Caco-2 (cell line): Measurements from ENCODE around the gene THADA. TPM values are rescaled to one million over a fixed set of nuclear protein-coding genes. Genes with fewer than 3 reads are reported as not detected.

Experiments used
- BruUV-seq: library from RNA; stranded (reverse); fragments of 400-500 nt; replicated peaks from 2 replicates; lab custom pipeline; 2021; lab: Mats Ljungman, UMichigan
- CTCF ChIA-PET: fragments of 300-600 bp; sonication (Branson Sonifier 250); formaldehyde crosslinking; loops from one replicate; lab custom pipeline; 2022; ENCODE audit warnings: antibody characterized with exemption; lab: Charles Lee
- POLR2A ChIA-PET: fragments of 300-600 bp; sonication (Branson Sonifier 250); formaldehyde crosslinking; loops from one replicate; lab custom pipeline; 2022; ENCODE audit warnings: antibody characterized with exemption; lab: Charles Lee
- DNase-seq, 2 experiments: peaks; one replicate each; pipeline versions ENCODE4 v3.0.0 to v3.0.0-alpha.2; 2020 to 2022
- H3K27me3 ChIP-seq: replicated peaks from 2 replicates; pipeline ENCODE4 v1.6.0; 2011; ENCODE audit warnings: low read length; ENCODE audit not compliant: control insufficient read depth, insufficient read depth
- H3K36me3 ChIP-seq: 2 replicates; pipeline ENCODE4 v1.5.1; 2011; ENCODE audit warnings: low read length; ENCODE audit not compliant: control insufficient read depth, insufficient read depth
- H3K4me1 ChIP-seq: fragments of 250-450 bp; sonication (Bioruptor Pico); 2 replicates; pipeline ENCODE4 v1.5.1; 2020; ENCODE audit warnings: mild to moderate bottlenecking
- H3K4me3 ChIP-seq: 2 replicates; pipeline ENCODE4 v1.5.1; 2011; ENCODE audit warnings: low read depth, mild to moderate bottlenecking, control low read depth, low read length
- H3K9me3 ChIP-seq: fragments of 250-450 bp; sonication (Bioruptor Pico); 2 replicates; pipeline ENCODE4 v1.5.1; 2020; ENCODE audit warnings: mild to moderate bottlenecking, moderate library complexity
- H3K27ac Mint-ChIP-seq: one replicate; pipeline ENCODE4 v1.8.0; 2022; ENCODE audit warnings: mixed read lengths; ENCODE audit not compliant: unreplicated experiment
- H3K27me3 Mint-ChIP-seq: one replicate; pipeline ENCODE4 v1.8.0; 2022; ENCODE audit warnings: mixed read lengths; ENCODE audit not compliant: insufficient read depth, unreplicated experiment
- H3K36me3 Mint-ChIP-seq: one replicate; pipeline ENCODE4 v1.8.0; 2022; ENCODE audit warnings: mild to moderate bottlenecking, mixed read lengths; ENCODE audit not compliant: insufficient read depth, unreplicated experiment
- H3K4me1 Mint-ChIP-seq: one replicate; pipeline ENCODE4 v1.8.0; 2022; ENCODE audit warnings: low read depth, mixed read lengths; ENCODE audit not compliant: unreplicated experiment
- H3K4me3 Mint-ChIP-seq: one replicate; pipeline ENCODE4 v1.8.0; 2022; ENCODE audit warnings: mild to moderate bottlenecking, moderate library complexity, mixed read lengths; ENCODE audit not compliant: unreplicated experiment
- H3K9me3 Mint-ChIP-seq: one replicate; pipeline ENCODE4 v1.8.0; 2022; ENCODE audit warnings: mixed read lengths; ENCODE audit not compliant: unreplicated experiment
- intact Hi-C: fragments of 100-400 bp; cut with micrococcal nuclease; formaldehyde crosslinking; loops from one replicate; pipeline ENCODE4 v1.10.0; 2022; ENCODE audit not compliant: unreplicated experiment
- total RNA-seq: library from RNA; stranded (reverse); gene quantifications from 2 replicates; pipeline ENCODE4 v1.2.3, GENCODE V29; 2022
- TF ChIP-seq, protein P1 (sequence below), 2 experiments: fragments of 200-600 bp in 1 of 2; IDR thresholded peaks; 1 replicate in 1 of 2; 2 replicates in 1 of 2; pipeline versions ENCODE4 v1.5.1 to v1.8.0; 2011 to 2022; ENCODE audit warnings: antibody characterized with exemption in 1 of 2, control low read depth in 1 of 2, inconsistent platforms in 1 of 2, low read depth in 1 of 2, low read length in 1 of 2, mild to moderate bottlenecking in 1 of 2, moderate library complexity in 1 of 2; ENCODE audit not compliant: insufficient read depth in 1 of 2, severe bottlenecking in 1 of 2, unreplicated experiment in 1 of 2

THADA gene
- total RNA-seq, 1 experiment from 2014 or later: 33.8 TPM

DNA sequence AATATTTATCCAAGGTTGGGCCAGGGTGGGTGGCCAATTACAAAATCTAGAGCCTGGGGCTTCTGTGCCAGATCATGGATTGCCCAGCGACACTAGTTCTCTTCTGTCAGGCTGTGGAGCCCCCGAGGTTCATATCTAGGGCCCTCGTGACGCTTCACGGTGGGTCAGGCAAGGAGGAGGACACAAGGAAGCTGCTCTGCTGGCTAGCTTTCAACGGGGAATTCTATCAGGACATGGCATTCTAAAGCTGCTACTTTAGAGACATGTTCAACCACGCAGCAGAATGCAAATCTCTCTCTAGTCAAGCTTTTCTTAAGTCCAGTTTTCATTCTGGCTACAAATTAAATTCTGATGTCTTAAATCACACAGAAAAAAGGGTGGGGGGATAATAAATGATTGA, 180.2 kb downstream of the THADA start:
- Histone ChIP-seq H3K36me3 (no peaks in the 10 kb centered on the region; the same call in 1 of the 2 replicates), H3K4me1 (peaks cover 34% of the 10 kb centered on the region), H3K9me3 (no peaks in the 10 kb centered on the region), H3K27me3 (no peaks in the 10 kb centered on the region), H3K4me3 (no peak overlapping the region)
- H3K36me3 Mint-ChIP-seq: peaks cover 5% of the 10 kb centered on the region
- DNase-seq: no peak
- H3K4me1 Mint-ChIP-seq: peaks cover 34% of the 10 kb centered on the region
- no TSS peak for BruUV-seq
- H3K27ac Mint-ChIP-seq: no peak overlapping the region
- no peaks in the 10 kb centered on the region for H3K27me3 Mint-ChIP-seq
- intact Hi-C loops: no loop called here
- ChIA-PET CTCF (no interaction called here), POLR2A (no interaction called here)
- TF ChIP-seq, protein P1, sequence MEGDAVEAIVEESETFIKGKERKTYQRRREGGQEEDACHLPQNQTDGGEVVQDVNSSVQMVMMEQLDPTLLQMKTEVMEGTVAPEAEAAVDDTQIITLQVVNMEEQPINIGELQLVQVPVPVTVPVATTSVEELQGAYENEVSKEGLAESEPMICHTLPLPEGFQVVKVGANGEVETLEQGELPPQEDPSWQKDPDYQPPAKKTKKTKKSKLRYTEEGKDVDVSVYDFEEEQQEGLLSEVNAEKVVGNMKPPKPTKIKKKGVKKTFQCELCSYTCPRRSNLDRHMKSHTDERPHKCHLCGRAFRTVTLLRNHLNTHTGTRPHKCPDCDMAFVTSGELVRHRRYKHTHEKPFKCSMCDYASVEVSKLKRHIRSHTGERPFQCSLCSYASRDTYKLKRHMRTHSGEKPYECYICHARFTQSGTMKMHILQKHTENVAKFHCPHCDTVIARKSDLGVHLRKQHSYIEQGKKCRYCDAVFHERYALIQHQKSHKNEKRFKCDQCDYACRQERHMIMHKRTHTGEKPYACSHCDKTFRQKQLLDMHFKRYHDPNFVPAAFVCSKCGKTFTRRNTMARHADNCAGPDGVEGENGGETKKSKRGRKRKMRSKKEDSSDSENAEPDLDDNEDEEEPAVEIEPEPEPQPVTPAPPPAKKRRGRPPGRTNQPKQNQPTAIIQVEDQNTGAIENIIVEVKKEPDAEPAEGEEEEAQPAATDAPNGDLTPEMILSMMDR (IDR thresholded peaks at IDR 0.05; ENCODE audit: insufficient read depth in 1 of 2, low read depth in 1 of 2, low read length in 1 of 2, severe bottlenecking in 1 of 2, unreplicated experiment in 1 of 2): no peak
- no peaks in the 10 kb centered on the region for H3K9me3 Mint-ChIP-seq
- H3K4me3 Mint-ChIP-seq: no peak overlapping the region

DNA sequence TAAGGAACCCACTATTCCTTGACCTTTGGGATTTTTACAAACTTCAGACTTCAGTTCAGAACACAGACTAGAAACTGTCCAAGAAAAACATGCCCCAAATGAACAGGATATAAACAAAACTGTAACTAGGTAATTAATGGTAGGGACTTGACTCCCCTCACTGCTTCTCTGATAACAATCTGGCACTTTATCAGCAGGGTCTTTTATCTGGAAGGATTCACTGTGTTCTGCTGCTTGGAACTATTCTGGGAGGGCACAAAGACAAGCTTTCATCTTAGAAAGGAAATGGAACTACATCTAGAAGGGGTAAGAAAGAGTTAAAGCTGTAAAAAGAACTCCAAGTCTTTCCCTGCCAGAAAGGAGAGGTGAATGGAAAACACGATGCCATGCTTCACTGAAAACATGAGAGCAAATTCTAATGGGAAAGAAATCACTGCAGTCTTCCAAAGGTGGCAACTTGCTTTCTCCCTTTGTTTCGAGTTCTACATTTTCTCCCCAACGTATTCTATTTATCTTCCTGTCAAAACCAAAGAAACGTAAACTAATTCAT, 181.2 kb downstream of the THADA start:
- TF ChIP-seq, protein P1 (IDR thresholded peaks at IDR 0.05; ENCODE audit: insufficient read depth in 1 of 2, low read depth in 1 of 2, low read length in 1 of 2, severe bottlenecking in 1 of 2, unreplicated experiment in 1 of 2): no peak
- H3K9me3 Mint-ChIP-seq: no peaks in the 10 kb centered on the region
- Histone ChIP-seq H3K36me3 (no peaks in the 10 kb centered on the region; the same call in 1 of the 2 replicates), H3K9me3 (no peaks in the 10 kb centered on the region), H3K4me3 (no peak overlapping the region), H3K27me3 (no peaks in the 10 kb centered on the region), H3K4me1 (peaks cover 25% of the 10 kb centered on the region)
- H3K27ac Mint-ChIP-seq: peak overlapping the region; percentile 40
- intact Hi-C loops: no loop called here
- no peak for DNase-seq
- no peaks in the 10 kb centered on the region for H3K36me3 Mint-ChIP-seq
- ChIA-PET CTCF (no interaction called here), POLR2A (no interaction called here)
- H3K4me3 Mint-ChIP-seq: no peak overlapping the region
- H3K4me1 Mint-ChIP-seq: peaks cover 28% of the 10 kb centered on the region
- no TSS peak for BruUV-seq
- no peaks in the 10 kb centered on the region for H3K27me3 Mint-ChIP-seq

DNA sequence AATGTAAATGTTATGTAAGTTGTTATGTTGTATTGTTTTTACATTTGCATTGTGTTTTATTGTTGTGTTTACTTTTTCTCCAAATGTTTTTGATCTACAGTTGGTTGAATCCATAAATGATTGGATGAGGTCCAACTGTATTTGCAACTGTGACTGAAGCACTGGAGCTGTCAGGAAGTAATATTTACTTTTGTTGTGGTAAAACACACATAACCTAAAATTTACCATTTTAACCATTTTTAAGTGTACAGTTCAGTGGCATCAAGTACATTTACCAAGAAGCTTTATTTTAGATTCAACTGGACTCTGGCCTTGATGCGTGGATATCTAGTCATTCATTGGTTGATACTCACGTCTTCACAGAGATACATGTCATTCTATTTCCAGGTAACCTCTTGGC, 181.8 kb downstream of the THADA start:
- POLR2A ChIA-PET: no interaction called here

More for the DNA sequence above, 181.8 kb downstream of the THADA start:
- H3K9me3 Mint-ChIP-seq: no peaks in the 10 kb centered on the region
- Histone ChIP-seq H3K27me3 (no peaks in the 10 kb centered on the region), H3K4me1 (peaks cover 19% of the 10 kb centered on the region), H3K4me3 (no peak overlapping the region), H3K36me3 (no peaks in the 10 kb centered on the region; the same call in 1 of the 2 replicates), H3K9me3 (no peaks in the 10 kb centered on the region)
- DNase-seq: no peak
- peaks cover 23% of the 10 kb centered on the region for H3K4me1 Mint-ChIP-seq
- intact Hi-C loops: no loop called here
- TF ChIP-seq, protein P1 (IDR thresholded peaks at IDR 0.05; ENCODE audit: insufficient read depth in 1 of 2, low read depth in 1 of 2, low read length in 1 of 2, severe bottlenecking in 1 of 2, unreplicated experiment in 1 of 2): no peak
- H3K27ac Mint-ChIP-seq: no peak overlapping the region
- no peak overlapping the region for H3K4me3 Mint-ChIP-seq
- no peaks in the 10 kb centered on the region for H3K27me3 Mint-ChIP-seq
- CTCF ChIA-PET: no interaction called here
- no peaks in the 10 kb centered on the region for H3K36me3 Mint-ChIP-seq
- no TSS peak for BruUV-seq
